PC-3 (cell line): ENCODE measurements around the gene THEMIS.

Experiments used
- EZH2 ChIP-seq: fragments of 300-600 bp; sonication (generic); IDR thresholded peaks from one replicate; pipeline ENCODE4 v1.6.1; 2017; ENCODE audit warnings: antibody characterized with exemption, mild to moderate bottlenecking, low read length; ENCODE audit not compliant: unreplicated experiment
- EZH2phosphoT487 ChIP-seq: fragments of 300-600 bp; sonication (generic); IDR thresholded peaks from 2 replicates; pipeline ENCODE4 v1.6.1; 2018; ENCODE audit warnings: mild to moderate bottlenecking, antibody characterized with exemption, low read length, borderline replicate concordance
- TF ChIP-seq, protein P1 (sequence below): fragments of 300-600 bp; sonication (generic); conservative IDR thresholded peaks from 2 replicates; pipeline ENCODE4 v1.5.1; 2017; ENCODE audit warnings: antibody characterized with exemption, low read depth, mild to moderate bottlenecking, low read length

DNA sequence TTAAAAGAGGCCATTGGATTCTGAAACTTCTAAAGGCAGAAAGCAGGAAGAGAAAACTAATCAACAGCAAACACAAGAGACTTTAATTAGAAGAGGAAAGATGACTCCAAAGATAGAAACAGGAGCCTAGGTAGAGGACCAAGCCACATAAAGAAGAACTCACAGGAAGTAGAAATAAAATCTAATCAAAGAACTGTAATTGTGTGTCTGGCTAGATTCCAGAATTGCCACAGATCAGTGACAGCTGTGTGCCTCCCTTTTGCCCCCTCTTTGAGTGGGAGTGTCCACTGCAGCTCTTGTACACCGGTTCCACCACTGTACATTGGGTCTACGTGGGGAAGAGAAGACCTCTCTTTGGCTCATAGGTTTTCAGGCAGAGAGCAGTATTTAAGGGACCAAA lies 22.3 kb upstream of the THEMIS start:
- TF ChIP-seq, protein P1, sequence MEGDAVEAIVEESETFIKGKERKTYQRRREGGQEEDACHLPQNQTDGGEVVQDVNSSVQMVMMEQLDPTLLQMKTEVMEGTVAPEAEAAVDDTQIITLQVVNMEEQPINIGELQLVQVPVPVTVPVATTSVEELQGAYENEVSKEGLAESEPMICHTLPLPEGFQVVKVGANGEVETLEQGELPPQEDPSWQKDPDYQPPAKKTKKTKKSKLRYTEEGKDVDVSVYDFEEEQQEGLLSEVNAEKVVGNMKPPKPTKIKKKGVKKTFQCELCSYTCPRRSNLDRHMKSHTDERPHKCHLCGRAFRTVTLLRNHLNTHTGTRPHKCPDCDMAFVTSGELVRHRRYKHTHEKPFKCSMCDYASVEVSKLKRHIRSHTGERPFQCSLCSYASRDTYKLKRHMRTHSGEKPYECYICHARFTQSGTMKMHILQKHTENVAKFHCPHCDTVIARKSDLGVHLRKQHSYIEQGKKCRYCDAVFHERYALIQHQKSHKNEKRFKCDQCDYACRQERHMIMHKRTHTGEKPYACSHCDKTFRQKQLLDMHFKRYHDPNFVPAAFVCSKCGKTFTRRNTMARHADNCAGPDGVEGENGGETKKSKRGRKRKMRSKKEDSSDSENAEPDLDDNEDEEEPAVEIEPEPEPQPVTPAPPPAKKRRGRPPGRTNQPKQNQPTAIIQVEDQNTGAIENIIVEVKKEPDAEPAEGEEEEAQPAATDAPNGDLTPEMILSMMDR = no peak
- TF ChIP-seq EZH2phosphoT487 (no peak), EZH2 (no peak)
